BJ (cell line): ENCODE results near the gene BTF3L4. TPM values are rescaled to one million over a fixed set of nuclear protein-coding genes. Genes with fewer than 3 reads are reported as not detected.
"Not testable (repeated sequence)": the region's sequence is repeated elsewhere in the genome, so short reads cannot be mapped to it uniquely, and the experiment has no call there.

Experiments
- CTCF ChIA-PET: fragments of 350-600 bp; formaldehyde crosslinking; extraction: SDS; loops from one replicate; lab custom pipeline; 2021; ENCODE audit warnings: antibody characterized with exemption, inconsistent platforms; lab: Yijun Ruan, JAX
- POLR2A ChIA-PET: fragments of 300-600 bp; sonication (Branson Sonifier 250); formaldehyde crosslinking; extraction: SDS; loops from one replicate; lab custom pipeline; 2021; ENCODE audit warnings: antibody characterized with exemption; lab: Charles Lee
- DNase-seq: peaks from one replicate; pipeline ENCODE4 v3.0.0-alpha.2; 2011; ENCODE audit warnings: low read depth
- H3K27me3 ChIP-seq: 2 replicates; pipeline ENCODE4 v1.6.0; 2011; ENCODE audit warnings: low read length; ENCODE audit not compliant: control insufficient read depth, insufficient read depth
- H3K36me3 ChIP-seq: 2 replicates; pipeline ENCODE4 v1.5.1; 2011; ENCODE audit warnings: low read length; ENCODE audit not compliant: control insufficient read depth, insufficient read depth
- H3K4me3 ChIP-seq: 2 replicates; pipeline ENCODE4 v1.5.1; 2011; ENCODE audit warnings: low read depth, mild to moderate bottlenecking, control low read depth, low read length
- CTCF ChIP-seq: IDR thresholded peaks from 2 replicates; pipeline ENCODE4 v1.5.1; 2011; ENCODE audit warnings: low read depth, mild to moderate bottlenecking, control low read depth, inconsistent platforms, low read length, moderate library complexity; ENCODE audit not compliant: insufficient read depth
- polyA plus RNA-seq: library from polyadenylated mRNA; depleted of rRNA; stranded (reverse); fragments of >200 nt; gene quantifications from 2 replicates; pipeline ENCODE4 v1.2.3, GENCODE V29; 2011

BTF3L4 gene
- polyA plus RNA-seq, 1 experiment = 31.2 TPM

- ChIA-PET POLR2A (no interaction called here), CTCF (no interaction called here)
- Histone ChIP-seq H3K27me3 (no peaks in the 10 kb centered on the region), H3K4me3 (no peak overlapping the region), H3K36me3 (peaks cover 9% of the 10 kb centered on the region)
- DNase-seq = no peak
- no peak for TF ChIP-seq CTCF
These were observed 3.8 kb downstream of the BTF3L4 start for GRCh38 chr1:52059888-52060287.

- TF ChIP-seq CTCF = no peak
- ChIA-PET CTCF (no interaction called here), POLR2A (no interaction called here)
- no peak for DNase-seq
- Histone ChIP-seq H3K36me3 (peaks cover 9% of the 10 kb centered on the region), H3K4me3 (no peak overlapping the region), H3K27me3 (no peaks in the 10 kb centered on the region)
These were observed 4.7 kb downstream of the BTF3L4 start for GRCh38 chr1:52060822-52061221.

DNA sequence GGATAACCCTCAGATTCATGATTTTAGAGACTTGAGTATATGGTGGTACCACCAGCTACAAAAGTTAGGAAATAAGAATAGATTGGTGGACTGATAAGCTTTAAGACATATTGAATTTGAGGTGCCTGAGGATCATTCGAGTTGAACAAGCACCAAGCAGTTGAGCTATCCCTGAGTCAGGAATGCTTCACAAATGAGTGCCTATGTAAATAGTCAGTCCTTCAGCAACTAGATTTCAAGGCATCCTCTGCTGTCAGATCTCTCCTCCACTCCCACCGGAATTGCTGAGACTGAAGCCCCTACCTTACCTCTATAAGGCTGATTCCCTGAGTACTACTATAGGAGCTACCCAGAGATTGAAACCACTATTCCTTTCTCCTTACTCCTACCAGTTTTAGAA, 7.1 kb downstream of the BTF3L4 start:
- CTCF ChIA-PET = no interaction called here

GRCh38 chr1:52070704-52071103, 14.6 kb downstream of the BTF3L4 start:
- ChIA-PET CTCF (no interaction called here), POLR2A (no interaction called here)
- TF ChIP-seq CTCF = no peak

More for the DNA sequence above, 7.1 kb downstream of the BTF3L4 start:
- POLR2A ChIA-PET = no interaction called here
- DNase-seq = no peak
- Histone ChIP-seq H3K4me3 (no peak overlapping the region), H3K27me3 (no peaks in the 10 kb centered on the region), H3K36me3 (peaks cover 11% of the 10 kb centered on the region)
- no peak for TF ChIP-seq CTCF

GRCh38 chr1:52072291-52072690, 16.2 kb downstream of the BTF3L4 start:
- DNase-seq = no peak
- H3K4me3 ChIP-seq = no peak overlapping the region
- H3K36me3 ChIP-seq = peaks cover 2% of the 10 kb centered on the region; the same call in 1 of the 2 replicates
- TF ChIP-seq CTCF = no peak
- no peaks in the 10 kb centered on the region for H3K27me3 ChIP-seq
- CTCF ChIA-PET = no interaction called here
- POLR2A ChIA-PET = no interaction called here

More at GRCh38 chr1:52070704-52071103, 14.6 kb downstream of the BTF3L4 start:
- Histone ChIP-seq H3K4me3 (no peak overlapping the region), H3K36me3 (peaks cover 3% of the 10 kb centered on the region; the same call in 1 of the 2 replicates), H3K27me3 (no peaks in the 10 kb centered on the region)
- no peak for DNase-seq

DNA sequence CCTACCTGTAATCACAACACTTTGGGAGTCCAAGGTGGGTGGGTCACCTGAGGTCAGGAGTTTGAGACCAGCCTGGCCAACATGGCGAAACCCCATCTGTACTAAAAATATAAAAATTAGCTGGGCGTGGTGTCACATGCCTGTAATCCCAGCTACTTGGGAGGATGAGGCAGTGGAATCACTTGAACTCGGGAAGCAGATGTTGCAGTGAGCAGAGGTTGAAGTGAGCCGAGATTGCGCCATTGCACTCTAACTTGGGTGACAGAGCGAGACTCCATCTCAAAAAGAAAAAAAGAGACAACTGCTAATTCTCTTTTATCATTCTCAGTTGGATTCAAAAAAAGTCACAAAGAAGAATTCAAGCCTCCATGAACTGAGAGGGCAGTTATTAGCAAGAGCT, 21.2 kb downstream of the BTF3L4 start:
- POLR2A ChIA-PET, DNase-seq, H3K4me3 ChIP-seq, H3K27me3 ChIP-seq, H3K36me3 ChIP-seq, CTCF ChIA-PET: not testable (repeated sequence)
